GM21447 (cell line): ENCODE data around the gene DNAJC17.

Source experiments
- ATAC-seq: cut with Tn5 transposase; IDR thresholded peaks from one replicate; pipeline ENCODE4 v1.9.1; 2021; ENCODE audit not compliant: unreplicated experiment

DNAJC17 gene, protein sequence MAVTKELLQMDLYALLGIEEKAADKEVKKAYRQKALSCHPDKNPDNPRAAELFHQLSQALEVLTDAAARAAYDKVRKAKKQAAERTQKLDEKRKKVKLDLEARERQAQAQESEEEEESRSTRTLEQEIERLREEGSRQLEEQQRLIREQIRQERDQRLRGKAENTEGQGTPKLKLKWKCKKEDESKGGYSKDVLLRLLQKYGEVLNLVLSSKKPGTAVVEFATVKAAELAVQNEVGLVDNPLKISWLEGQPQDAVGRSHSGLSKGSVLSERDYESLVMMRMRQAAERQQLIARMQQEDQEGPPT

DNA sequence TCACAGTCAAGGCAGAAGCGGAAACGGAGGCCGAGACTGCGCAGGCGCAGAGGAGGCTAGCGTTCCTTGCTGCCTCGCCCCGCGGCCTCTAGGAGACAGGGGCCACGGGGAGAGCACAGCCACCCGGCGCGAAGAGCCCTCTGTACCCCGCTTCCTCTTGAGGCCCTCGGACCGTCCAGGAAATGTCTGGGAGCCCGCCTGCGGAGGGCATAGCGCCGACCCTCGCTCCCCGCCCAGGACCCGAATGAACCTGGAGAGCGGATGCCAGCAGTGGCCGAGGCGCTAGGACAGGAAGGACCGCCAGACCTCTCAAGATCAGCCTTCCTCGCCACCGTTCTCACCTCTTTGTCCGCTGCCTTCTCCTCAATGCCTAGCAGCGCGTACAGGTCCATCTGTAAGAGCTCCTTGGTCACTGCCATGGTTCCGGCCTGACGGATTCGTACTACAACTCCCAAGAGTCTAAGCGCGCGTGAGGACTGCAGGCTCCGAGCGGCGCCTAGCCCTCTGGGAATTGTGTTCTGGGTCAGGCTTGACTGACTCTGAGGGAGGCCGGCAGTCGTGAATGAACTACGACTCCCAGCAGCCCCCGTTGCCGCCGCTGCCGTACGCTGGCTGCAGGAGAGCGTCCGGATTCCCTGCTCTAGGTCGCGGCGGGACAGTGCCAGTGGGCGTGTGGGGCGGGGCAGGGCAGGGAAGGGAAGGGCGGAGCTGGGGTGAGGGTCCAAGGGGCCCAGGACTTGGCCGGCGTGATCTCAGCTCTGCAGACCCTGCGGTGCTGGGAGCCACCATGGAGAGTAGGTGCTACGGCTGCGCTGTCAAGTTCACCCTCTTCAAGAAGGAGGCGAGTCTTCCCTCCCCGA lies at the start of gene DNAJC17, which contains the start of gene ZFYVE19:
Gene DNAJC17, minus strand, starts transcription at position 446 of the 860 bp plus-strand sequence. Its CDS starts 27 bp downstream, at position 419.
Gene ZFYVE19, plus strand, starts transcription at position 62 of the 860 bp plus-strand sequence. Its CDS starts 501 bp downstream, at position 563.
- ATAC-seq: peak; percentile 90

DNA sequence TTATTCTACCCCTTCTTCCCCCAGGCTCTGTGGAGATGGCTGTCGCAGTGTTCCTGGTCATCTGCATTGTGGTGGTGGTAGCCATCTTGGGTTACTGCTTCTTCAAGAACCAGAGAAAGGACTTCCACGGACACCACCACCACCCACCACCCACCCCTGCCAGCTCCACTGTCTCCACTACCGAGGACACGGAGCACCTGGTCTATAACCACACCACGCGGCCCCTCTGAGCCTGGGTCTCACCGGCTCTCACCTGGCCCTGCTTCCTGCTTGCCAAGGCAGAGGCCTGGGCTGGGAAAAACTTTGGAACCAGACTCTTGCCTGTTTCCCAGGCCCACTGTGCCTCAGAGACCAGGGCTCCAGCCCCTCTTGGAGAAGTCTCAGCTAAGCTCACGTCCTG lies 49.5 kb upstream of the DNAJC17 start:
- no peak for ATAC-seq

DNA sequence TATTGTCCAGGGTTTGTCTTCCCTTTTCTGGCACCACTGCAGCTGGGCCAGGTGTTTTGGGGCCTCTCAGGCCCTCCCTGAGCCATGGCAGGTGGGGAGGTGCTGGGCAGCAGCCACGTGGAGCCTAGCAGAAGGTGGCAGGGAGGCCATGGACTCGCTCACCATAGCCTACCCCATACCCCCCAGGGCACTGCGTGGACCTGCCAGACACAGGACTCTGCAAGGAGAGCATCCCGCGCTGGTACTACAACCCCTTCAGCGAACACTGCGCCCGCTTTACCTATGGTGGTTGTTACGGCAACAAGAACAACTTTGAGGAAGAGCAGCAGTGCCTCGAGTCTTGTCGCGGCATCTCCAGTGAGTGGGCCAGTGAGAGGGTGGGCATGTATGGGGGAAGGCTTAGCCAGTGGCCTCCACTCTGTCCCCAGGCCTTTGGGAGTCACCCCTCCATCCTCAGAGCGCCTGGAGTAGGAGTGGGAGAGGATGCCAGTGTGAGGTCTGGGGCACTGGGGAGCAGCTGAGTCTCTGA lies 48.5 kb upstream of the DNAJC17 start:
- ATAC-seq: no peak

DNA sequence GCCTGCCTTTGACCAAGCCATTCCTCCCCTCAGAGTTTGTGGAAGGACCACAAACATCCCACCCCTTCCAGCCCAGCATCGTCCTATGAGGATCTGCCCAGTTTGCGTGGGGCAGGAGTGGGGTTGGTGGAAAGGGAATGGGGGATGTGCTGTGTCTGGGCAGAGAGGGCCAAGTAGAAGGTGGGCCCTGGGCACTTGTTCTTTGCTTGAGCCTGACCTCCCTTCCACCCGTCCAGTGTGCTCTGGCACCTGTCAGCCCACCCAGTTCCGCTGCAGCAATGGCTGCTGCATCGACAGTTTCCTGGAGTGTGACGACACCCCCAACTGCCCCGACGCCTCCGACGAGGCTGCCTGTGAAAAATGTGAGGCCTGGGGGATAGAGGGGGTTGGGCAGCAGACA lies 46.9 kb upstream of the DNAJC17 start:
- no peak for ATAC-seq

DNA sequence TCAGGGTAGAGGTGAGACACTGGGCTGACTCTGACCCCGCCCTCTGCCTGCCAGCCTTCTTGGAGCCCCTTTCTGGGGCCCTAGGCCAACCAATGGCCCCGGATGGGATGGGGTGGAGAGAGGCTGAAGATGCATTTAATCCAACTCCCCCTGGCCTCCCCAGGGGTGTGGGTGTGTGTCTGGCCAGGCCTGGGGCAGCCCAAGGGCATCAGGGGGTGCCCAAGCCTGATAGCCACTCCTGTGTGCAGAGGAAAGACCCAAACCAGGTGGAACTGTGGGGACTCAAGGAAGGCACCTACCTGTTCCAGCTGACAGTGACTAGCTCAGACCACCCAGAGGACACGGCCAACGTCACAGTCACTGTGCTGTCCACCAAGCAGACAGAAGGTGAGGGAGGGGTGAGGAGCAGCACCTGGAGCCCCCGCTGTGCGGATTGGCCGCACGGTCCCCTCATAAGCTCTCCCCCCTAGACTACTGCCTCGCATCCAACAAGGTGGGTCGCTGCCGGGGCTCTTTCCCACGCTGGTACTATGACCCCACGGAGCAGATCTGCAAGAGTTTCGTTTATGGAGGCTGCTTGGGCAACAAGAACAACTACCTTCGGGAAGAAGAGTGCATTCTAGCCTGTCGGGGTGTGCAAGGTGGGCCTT lies 46.1 kb upstream of the DNAJC17 start:
- no peak for ATAC-seq

DNA sequence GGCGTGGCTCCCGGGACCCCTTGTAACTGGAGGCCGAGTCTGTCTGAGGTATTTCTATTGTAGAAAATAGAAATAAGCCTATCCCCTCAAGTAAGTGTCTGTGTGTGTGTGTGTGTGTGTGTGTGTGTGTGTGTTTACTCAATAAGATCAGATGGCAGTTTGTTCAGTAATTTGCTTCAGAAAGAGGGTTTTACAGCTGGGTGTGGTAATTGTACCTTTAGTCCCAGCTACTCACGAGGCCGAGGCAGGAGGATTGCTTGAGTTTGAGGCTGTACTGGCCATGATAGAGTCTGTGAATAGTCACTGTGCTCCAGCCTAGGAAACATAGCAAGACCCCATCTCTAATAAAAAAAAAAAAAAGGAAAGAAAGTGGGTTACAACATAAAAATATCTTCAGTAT lies 45.3 kb upstream of the DNAJC17 start:
- ATAC-seq: no peak

DNA sequence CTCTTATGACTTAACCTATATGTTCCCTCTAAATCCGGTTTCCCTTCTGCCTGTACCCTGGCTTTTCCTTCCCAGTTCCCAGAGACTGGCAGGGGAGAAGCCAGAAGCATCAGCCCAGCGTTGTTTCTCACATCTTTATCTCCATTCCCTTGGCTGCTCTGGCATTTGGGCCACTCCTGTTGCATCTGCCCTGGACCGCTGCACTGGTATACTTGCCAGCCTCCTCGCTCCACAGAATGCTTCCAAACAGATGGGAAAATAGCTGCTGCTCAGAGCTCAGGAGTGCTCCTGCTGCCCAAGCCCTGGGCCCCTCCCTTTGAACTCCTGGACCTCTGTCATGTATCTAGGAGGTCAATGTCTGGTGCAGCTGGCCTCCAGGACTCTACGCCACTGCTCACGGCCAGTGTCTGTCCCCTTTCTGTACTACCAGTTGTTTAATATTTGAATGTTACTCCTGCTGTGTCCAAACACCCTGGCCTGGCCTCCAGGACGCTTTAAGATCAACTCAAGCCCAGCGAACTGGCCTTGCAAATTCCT lies 43.4 kb upstream of the DNAJC17 start:
- no peak for ATAC-seq

DNA sequence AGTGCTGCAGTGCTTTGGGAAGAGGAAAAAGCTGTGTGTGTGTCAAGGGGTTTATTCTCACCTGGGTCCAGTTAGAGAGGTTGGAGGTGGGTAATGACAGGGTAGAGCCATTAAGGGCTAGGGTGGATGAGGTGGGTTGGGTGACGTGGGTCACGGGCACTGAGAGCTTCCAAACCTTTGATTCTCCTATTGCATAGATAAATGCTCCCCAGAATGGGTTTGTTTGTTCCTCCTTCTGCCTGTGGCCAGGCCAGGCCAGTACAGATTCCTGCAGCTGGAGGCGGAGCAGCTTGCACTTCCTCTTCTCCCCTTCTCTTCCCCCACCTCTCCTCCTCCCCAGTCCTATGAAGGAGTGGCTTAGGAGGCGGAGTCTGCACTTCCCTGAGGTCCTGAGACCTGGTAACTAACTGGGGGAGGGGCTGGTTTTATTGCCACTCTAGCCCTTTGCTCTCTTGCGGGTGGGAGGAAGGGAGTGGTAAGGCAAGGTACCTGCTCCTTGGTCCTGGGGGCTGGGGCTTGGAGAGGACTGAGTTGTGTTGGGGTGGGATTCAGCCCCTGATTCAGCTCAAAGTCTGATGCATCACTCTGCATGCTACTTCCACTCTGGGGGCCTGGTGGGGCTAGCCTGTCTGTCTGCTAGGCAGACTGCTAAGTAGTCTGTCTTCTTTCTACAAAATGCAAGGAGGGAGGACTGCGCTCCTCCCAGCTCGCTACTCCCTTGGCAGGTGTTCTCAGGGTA lies 40.1 kb upstream of the DNAJC17 start:
- peak; percentile 54 for ATAC-seq

DNA sequence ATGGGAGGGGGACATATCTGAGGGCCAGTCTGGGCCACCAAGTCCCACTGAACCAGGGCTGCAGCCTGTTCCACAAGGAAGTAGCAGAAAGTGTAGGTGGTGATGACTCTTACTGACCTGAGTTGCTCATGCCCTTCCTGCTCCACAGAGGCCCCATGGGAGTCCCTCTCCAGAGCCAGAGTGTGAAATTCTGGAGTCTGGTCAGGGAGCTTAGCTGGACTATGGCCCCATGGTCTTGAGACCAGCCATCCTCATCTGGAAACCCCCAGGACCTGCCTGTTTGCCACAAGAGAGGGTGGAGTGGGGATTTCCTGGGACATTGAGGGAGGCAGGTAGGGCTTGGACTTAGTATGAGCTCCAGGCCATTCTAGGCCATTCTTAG lies 39.6 kb upstream of the DNAJC17 start:
- peak; percentile 16 for ATAC-seq

DNA sequence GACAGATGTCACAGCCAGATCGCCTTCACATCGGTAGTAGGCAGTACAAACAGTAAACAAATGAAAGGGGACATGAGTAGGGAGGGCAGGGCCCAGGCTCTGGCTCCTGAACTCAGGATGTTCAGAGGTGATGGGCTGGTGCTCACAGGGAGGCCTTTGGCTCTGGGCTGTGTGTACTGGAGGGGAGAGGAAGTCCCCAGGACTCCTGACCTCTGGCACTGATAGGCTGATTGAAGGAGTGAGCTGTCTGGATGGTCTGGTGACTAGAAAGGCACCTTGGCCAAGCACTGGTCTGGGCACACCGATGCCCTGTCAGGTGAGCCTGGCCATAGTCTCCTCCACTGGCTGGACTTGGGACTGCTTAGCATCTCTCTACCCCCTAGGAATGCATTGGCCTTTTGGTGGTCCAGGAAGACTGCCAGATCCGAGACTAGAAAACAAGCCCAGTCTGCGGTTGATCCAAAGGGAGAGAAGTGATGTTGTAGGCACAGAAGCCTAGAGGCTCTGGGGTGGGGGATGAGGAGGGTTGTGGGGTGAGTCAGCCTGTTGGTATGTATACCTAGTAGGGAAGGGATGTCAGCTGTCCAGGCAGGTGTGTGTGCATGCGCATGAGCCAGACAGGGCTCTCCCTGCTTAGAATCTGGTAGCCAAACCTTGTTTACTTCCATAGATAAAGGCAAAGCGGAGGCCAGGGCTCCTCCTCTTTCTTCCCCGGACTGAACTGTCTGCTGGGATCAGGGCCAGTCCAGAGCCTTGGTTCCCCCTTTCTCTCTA lies 38.4 kb upstream of the DNAJC17 start:
- ATAC-seq: no peak

DNA sequence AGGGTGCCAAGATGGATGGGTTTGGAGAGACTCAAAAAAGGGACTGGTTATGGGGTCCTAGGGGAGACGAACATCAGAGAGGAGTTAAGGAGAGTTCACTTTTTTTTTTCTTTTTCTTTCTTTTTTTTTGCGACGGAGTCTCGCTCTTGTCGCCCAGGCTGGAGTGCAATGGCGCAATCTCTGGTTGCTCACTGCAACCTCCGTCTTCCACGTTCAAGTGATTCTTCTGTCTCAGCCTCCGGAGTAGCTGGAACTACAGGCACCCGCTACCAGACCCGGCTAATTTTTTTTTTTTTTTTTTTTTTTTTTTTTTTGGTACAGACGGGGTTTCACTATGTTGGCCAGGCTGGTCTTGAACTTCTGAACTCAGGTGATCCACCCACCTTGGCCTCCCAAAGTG lies 37.8 kb upstream of the DNAJC17 start:
- no peak for ATAC-seq

DNA sequence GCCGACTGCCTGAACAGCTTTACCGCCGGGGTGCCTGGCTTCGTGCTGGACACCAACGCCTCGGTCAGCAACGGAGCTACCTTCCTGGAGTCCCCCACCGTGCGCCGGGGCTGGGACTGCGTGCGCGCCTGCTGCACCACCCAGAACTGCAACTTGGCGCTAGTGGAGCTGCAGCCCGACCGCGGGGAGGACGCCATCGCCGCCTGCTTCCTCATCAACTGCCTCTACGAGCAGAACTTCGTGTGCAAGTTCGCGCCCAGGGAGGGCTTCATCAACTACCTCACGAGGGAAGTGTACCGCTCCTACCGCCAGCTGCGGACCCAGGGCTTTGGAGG lies 37.4 kb upstream of the DNAJC17 start:
- ATAC-seq: no peak

DNA sequence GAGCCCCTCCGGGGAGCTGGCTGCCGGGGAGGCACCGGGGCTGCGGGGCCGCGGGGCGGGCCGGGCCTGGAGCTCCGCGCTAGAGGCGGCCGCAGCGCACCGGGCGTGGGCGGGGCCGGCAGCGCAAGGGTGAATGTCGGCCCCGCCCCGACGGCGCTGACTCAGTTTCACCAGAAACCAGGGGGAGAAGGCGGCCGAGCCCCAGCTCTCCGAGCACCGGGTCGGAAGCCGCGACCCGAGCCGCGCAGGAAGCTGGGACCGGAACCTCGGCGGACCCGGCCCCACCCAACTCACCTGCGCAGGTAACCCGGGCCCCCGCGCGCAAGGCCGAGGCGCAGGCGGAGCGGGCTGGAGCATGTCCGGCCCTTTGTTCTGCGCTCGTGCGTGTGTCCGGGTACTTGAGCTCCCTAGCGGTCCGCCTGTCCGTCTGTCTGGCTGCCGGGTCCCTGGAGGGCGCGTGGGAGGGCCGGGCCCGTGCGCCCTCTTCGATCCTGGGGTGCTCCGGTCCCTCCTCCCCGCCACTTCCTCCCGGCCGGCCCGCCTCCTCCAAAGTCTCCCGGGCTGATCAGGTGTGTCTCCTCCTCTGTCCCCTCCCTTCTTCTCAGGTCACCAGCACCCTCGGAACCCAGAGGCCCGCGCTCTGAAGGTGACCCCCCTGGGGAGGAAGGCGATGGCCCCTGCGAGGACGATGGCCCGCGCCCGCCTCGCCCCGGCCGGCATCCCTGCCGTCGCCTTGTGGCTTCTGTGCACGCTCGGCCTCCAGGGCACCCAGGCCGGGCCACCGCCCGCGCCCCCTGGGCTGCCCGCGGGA lies 36.8 kb upstream of the DNAJC17 start, which contains the start of gene SPINT1:
Gene SPINT1, plus strand, starts transcription at position 164 of the 811 bp plus-strand sequence. Its CDS starts 507 bp downstream, at position 671.
- no peak for ATAC-seq

DNA sequence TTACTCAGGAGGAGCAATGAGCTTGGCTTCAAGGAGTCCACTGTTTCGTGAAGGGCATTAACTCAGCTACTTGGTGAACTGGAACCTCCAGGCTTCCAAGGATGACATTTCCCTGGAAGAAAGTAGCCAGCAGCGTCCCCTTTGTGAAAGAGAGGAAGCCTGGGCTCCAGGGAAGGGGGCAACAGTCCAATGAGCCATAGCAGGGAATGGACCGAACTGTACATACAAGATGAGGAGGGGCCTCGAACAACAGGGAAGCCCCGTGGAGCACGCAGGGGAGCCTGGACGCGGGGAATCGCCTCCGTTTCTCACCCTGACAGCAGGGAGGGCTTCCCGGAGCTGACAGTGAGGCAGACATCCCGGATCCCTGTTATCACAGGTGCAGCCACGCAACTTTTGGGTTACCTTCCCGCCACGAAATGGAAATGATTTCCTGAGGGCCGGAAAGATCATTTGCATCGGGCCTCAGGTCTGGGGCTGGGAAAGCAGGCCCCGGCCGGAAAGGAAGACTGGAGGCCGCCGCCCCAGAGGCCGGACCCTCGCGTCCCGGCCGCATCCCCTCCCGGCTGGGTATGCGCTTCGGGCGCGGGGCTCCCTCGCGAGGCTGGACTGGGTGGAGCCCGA lies 36.1 kb upstream of the DNAJC17 start:
- no peak for ATAC-seq

DNA sequence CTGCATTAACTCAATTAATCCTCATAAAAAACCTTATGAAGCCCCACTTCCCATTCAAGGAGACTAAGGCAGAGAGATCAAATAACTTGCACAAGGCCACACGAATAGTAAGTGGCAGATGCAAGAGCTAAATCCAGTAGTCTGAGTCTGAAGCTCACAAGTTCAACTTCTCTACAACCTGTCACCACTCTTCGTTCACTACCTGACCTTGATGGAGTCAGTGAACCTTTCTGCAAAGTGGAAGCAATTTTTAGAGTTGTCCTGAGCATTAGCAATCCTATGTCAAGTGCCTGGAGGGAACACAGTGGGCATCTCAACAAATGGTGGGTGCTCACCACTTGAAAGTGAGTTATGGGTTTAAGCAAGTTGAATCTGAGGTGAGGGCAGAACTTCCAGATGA lies 34.5 kb upstream of the DNAJC17 start:
- no peak for ATAC-seq

DNA sequence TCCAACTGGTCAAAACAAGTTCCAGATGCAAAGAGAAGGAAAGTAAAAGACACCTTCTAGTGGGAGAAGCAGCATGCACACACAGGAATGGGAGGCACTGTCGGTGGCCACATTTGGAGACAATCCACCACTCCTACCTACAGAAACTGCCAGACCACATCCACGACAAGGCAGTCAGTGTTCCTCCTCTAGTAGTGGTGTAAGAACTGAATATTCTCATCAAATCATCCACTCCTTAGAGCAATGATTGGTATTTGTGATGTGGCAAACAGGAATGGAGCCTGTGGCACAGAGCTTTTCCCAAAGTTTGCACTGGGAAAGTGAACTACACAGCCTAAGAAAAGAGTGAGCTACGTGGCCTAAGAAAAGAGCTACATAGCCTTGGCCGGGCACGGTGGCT lies 31.5 kb upstream of the DNAJC17 start:
- ATAC-seq: no peak

DNA sequence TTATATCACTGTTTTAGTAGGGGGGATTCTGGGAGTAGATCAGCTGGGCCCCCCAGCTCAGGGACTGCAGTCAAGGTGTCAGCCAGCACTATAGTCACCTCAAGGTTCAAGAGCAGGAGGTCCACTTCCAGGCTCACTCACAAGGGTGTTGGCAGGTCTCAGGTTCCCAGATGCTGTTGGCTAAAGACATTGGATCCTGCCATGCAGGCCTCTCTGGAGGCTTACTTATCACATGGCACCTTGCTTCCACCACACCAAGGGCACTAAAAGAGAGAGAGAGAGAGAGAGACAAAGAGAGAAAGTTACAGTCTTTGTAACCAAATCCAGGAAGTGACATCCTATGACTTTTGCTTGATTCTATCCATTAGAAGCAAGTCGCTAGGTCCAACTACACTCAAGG lies 28.7 kb upstream of the DNAJC17 start:
- ATAC-seq: no peak

DNA sequence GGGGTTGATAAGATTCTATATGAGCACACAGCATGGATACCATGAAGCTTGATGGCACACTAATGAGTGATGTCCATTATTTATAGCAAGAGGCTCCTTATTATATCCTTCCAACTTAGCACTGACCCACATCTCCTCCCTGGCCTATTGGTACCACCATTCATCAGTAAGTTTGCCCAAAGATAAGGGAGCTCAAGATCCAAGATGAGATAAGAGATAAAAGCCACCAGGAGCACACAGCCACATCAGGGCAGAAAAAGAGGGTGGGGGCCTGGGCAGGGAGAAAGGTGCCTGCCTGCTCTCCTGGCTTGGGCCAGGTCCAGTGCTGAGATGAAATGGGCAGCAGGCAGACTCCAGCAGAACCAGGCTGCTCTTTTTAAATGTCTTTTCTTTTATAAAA lies 25.6 kb upstream of the DNAJC17 start:
- ATAC-seq: no peak
